Colonic mucosa (tissue), 4 donors: ENCODE data around the gene KIF12. TPM values are rescaled to one million over a fixed set of nuclear protein-coding genes. Genes with fewer than 3 reads are reported as not detected.

ENCODE experiments used
- DNase-seq: peaks from one replicate; pipeline ENCODE4 v3.0.0-alpha.2; 2020
- H3K27ac ChIP-seq: fragments of 200-600 bp; one replicate; pipeline ENCODE4 v1.8.0; 2021
- H3K27me3 ChIP-seq: fragments of 200-600 bp; one replicate; pipeline ENCODE4 v1.8.0; 2021
- H3K36me3 ChIP-seq: fragments of 200-600 bp; one replicate; pipeline ENCODE4 v1.8.0; 2021
- H3K4me1 ChIP-seq: fragments of 200-600 bp; one replicate; pipeline ENCODE4 v1.8.0; 2021; ENCODE audit warnings: mild to moderate bottlenecking
- H3K4me3 ChIP-seq: fragments of 200-600 bp; one replicate; pipeline ENCODE4 v1.8.0; 2021
- H3K9ac ChIP-seq, 2 donors: one replicate each; pipeline ENCODE4 v1.7.0; 2013; ENCODE audit warnings: control low read depth in 2 of 2, low read depth in 2 of 2, low read length in 2 of 2
- H3K9me3 ChIP-seq: fragments of 200-600 bp; one replicate; pipeline ENCODE4 v1.8.0; 2021
- CTCF ChIP-seq: fragments of 200-600 bp; IDR thresholded peaks from one replicate; pipeline ENCODE4 v1.8.0; 2022; ENCODE audit warnings: antibody characterized with exemption, mild to moderate bottlenecking
- intact Hi-C: fragments of 100-400 bp; cut with DNase I; formaldehyde crosslinking; loops from one replicate; pipeline ENCODE4 v1.14.1; 2022
- total RNA-seq, 2 donors: library from RNA; stranded (reverse); fragmentation: NEBNext Ultra II Directional in 1 of 2; extraction: Animal tissue kit (Norgen Biotek cat#: 25700) in 1 of 2; gene quantifications; one replicate each; pipeline ENCODE4 v1.2.1, GENCODE V29; 2021
- donor health status: healthy.
- donor health status: DM: no; HTN: no; CAD: no.
- donor health status: DM: no; HTN: no; CAD: no.

Gene KIF12
- total RNA-seq, 2 donors from 2014 or later = 27.2 to 33.8 TPM

- no peak overlapping the region for H3K4me3 ChIP-seq
- no peak overlapping the region for H3K9ac ChIP-seq
- no peak overlapping the region for H3K27ac ChIP-seq
- no peaks in the 10 kb centered on the region for H3K4me1 ChIP-seq
- H3K9me3 ChIP-seq = no peaks in the 10 kb centered on the region
- no peaks in the 10 kb centered on the region for H3K27me3 ChIP-seq
- TF ChIP-seq CTCF = no peak
- no peak for DNase-seq
- intact Hi-C loops = no loop called here
- H3K36me3 ChIP-seq = no peaks in the 10 kb centered on the region
These were observed 9.8 kb downstream of the KIF12 start for GRCh38 chr9:114089206-114089840.

- intact Hi-C loops = no loop called here
- Histone ChIP-seq H3K27me3 (no peaks in the 10 kb centered on the region), H3K4me3 (no peak overlapping the region), H3K9me3 (no peaks in the 10 kb centered on the region), H3K36me3 (no peaks in the 10 kb centered on the region), H3K9ac (no peak overlapping the region), H3K4me1 (no peaks in the 10 kb centered on the region), H3K27ac (no peak overlapping the region)
- no peak for TF ChIP-seq CTCF
- no peak for DNase-seq
These were observed 10.4 kb downstream of the KIF12 start for GRCh38 chr9:114088571-114089170.

GRCh38 chr9:114087721-114088120 is 11.4 kb downstream of the KIF12 start:
- Histone ChIP-seq H3K4me3 (no peak overlapping the region), H3K27me3 (no peaks in the 10 kb centered on the region), H3K36me3 (no peaks in the 10 kb centered on the region), H3K27ac (no peak overlapping the region), H3K9ac (no peak overlapping the region), H3K4me1 (no peaks in the 10 kb centered on the region), H3K9me3 (no peaks in the 10 kb centered on the region)
- intact Hi-C loops = no loop called here
- no peak for DNase-seq
- no peak for TF ChIP-seq CTCF

GRCh38 chr9:114086607-114087006 is 12.5 kb downstream of the KIF12 start:
- no peak overlapping the region for H3K27ac ChIP-seq
- no peak overlapping the region for H3K4me3 ChIP-seq
- no peak overlapping the region for H3K9ac ChIP-seq
- peaks cover 5% of the 10 kb centered on the region for H3K4me1 ChIP-seq
- no peaks in the 10 kb centered on the region for H3K36me3 ChIP-seq
- TF ChIP-seq CTCF = no peak
- no peaks in the 10 kb centered on the region for H3K9me3 ChIP-seq
- H3K27me3 ChIP-seq = no peaks in the 10 kb centered on the region
- no peak for DNase-seq
- intact Hi-C loops = no loop called here

- no peaks in the 10 kb centered on the region for H3K9me3 ChIP-seq
- no peak overlapping the region for H3K9ac ChIP-seq
- intact Hi-C loops = no loop called here
- H3K27ac ChIP-seq = no peak overlapping the region
- DNase-seq = no peak
- H3K4me3 ChIP-seq = no peak overlapping the region
- no peaks in the 10 kb centered on the region for H3K27me3 ChIP-seq
- peaks cover 5% of the 10 kb centered on the region for H3K4me1 ChIP-seq
- no peak for TF ChIP-seq CTCF
- no peaks in the 10 kb centered on the region for H3K36me3 ChIP-seq
These were observed 13.1 kb downstream of the KIF12 start for GRCh38 chr9:114086009-114086408.
